8988T (cell line): Measurements from ENCODE around the gene ATMIN.

Experiments used
- DNase-seq: peaks from one replicate; pipeline ENCODE4 v3.0.0; 2011

The ATMIN gene, protein sequence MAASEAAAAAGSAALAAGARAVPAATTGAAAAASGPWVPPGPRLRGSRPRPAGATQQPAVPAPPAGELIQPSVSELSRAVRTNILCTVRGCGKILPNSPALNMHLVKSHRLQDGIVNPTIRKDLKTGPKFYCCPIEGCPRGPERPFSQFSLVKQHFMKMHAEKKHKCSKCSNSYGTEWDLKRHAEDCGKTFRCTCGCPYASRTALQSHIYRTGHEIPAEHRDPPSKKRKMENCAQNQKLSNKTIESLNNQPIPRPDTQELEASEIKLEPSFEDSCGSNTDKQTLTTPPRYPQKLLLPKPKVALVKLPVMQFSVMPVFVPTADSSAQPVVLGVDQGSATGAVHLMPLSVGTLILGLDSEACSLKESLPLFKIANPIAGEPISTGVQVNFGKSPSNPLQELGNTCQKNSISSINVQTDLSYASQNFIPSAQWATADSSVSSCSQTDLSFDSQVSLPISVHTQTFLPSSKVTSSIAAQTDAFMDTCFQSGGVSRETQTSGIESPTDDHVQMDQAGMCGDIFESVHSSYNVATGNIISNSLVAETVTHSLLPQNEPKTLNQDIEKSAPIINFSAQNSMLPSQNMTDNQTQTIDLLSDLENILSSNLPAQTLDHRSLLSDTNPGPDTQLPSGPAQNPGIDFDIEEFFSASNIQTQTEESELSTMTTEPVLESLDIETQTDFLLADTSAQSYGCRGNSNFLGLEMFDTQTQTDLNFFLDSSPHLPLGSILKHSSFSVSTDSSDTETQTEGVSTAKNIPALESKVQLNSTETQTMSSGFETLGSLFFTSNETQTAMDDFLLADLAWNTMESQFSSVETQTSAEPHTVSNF

DNA sequence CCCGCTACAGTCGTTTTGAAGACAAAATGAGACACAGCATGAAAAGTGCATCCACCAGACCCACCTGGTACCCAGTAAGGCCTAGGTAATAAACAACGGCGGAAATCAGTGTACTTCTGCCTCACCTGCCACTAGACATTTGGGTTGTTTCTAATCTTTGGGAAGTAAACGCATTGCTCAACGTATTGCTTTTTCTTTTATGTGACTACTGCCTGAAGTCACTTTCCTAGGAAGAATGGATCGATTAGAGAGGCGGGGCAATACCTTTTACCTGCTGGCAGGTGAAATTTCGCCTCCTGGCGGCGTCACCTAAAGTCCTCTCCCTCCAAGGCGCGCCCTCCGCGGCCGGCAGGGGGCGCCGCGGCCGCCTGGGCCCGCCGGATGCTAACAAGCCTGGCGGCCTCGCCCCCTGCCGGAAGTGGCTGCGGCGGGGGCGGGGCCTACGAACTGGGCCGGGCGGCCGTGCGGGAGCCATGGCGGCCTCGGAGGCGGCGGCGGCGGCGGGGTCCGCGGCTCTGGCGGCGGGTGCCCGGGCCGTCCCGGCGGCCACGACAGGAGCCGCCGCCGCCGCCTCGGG is at the start of gene ATMIN:
Gene ATMIN (plus strand): TSS at position 445 of the 577 bp plus-strand sequence. CDS start 29 bp downstream, at position 474.
- peak; percentile 98 for DNase-seq

DNA sequence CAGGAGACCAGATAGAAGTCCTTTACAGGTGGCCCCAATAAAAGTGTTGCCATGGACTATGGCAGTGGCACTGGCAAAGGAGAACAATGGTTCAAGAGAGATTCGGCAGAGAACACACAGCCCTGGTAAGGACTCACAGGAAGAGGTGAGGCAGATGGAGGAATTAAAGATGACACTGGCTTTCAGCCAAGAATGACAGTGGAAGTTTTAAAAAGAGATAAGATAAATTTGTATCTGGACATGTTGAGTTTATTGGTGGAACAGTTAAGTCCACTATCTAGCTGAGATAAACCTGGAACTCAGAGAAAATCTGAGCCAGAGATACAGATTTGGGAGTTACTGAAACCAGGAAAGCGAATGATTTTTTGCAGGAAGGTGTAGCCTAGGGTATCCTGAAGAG is 49.1 kb upstream of the ATMIN start:
- no peak for DNase-seq

DNA sequence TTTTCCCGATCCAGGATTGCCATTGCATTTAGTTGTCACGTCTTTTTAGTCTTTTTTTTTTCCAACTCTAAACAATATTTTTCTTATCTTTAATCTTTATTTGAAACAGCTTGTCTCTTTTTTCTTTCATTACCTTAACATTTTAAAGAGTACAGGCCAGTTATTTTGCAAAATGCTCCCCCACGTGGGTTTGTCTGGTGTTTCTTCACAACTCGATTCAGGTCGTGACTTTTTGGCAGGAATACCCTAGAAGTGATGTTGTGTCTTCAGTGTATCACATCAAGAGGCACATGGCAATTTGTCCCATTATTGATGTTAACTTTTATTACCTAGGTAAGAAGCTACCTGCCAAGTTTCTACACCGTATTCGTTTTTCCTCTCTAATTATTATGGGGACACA is 46.9 kb upstream of the ATMIN start:
- no peak for DNase-seq

DNA sequence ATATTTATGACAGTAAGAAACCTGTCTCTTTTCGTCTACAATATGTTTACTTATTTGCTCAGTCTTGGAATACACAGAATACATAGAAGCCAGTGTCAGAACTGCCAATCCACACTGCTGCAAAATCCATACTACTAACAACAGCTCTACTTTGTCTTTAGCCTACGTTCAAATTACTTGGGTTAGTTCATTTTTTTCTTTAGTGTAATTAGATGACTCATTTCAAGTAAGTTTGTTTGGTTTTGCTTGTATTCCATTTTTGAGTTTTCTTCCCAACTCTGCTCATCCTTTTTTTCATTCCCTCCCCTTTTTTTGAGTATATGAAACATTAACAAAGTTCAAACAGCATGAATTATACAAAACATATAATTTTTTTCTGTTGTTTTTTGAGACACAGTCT is 45.8 kb upstream of the ATMIN start:
- no peak for DNase-seq

DNA sequence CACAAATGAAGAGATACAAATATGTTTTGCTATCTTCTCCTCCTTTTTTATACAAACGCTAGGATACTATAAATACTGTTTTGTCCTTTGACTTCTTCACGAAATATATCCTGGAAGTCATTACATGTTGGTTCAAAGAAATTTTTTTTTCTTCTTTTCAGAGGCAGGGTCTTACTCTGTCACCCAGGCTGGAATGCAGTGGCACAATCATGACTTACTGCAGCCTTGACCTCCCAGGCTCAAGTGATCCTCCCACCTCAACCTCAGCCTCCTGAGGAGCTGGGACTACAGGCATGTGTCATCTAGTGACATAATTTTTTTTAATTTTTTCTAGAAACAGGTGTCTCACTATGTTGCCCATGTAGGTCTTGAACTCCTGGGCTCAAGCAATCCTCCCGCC is 45.1 kb upstream of the ATMIN start:
- DNase-seq = no peak

DNA sequence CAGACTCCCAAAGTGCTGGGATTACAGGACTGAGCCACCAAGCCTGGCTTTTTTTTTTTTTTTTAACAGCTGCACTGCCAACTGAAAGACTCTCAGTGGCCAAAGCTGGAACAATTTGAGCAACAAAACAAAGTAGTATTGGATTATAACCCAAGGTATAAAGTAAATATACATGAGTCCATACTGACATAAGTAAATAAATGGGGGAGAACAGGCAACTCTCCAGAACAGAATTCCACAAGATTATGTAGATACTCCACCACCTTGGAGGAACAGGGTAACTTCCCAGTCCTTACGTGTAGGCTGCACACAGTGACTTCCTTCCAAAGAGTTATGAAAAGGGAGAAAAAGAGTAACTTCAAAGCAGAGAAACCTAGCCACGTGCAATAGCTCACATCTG is 44.7 kb upstream of the ATMIN start:
- DNase-seq = no peak

DNA sequence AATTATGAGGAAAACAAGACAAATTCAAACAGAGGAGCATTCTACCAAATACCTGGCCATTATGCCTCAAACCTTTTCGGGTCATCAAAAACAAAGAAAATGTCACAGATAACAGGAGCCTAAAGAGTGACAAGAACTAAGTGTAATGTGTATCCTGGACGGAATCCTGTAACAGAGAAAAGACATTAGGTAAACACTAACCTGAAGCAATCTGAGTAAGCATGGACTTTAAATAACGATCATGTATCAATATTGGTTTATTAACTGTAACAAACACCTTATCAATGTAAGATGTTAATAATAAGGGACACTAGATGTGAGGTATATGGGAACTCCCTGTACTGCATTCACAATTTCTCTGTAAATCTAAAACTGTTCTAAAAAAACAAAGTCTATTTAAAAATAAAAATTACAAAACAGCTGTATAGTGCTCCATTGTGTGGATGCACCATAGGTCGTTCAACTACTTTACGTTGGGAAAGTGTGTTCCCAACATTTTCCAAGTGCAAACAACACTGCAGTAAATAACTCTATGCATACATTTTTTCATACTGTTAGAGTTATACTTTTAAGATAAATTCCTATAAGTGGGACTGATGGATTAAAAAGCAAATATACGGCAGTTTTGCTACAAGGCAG is 43.7 kb upstream of the ATMIN start:
- no peak for DNase-seq

DNA sequence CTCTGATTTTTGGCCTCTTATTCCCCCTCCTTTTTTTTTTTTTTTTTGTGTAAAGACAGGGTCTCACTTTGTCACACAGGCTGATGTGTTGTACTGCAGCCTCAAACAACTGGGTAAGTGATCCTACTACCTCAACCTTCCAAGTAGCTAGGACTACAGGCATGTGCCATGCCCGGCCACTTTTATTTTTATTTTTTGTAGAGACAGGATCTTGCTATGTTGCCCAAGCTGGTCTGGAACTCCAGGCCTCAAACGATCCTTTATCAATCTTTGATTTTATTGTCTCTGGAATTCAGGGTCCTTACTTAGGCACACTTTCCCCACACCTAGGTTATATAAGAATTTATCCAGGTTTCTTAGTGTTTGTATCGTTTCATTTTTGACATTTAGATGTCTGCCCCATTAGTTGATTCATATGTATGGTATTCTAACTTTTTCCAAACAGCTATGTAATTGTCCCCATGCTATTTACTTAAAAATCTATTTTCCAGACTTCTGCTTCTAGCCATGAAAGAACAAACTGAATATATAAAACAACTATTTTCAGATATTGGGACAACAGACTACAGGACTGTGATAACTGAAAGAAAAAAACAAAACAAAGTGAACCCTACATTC is 42.9 kb upstream of the ATMIN start:
- no peak for DNase-seq

DNA sequence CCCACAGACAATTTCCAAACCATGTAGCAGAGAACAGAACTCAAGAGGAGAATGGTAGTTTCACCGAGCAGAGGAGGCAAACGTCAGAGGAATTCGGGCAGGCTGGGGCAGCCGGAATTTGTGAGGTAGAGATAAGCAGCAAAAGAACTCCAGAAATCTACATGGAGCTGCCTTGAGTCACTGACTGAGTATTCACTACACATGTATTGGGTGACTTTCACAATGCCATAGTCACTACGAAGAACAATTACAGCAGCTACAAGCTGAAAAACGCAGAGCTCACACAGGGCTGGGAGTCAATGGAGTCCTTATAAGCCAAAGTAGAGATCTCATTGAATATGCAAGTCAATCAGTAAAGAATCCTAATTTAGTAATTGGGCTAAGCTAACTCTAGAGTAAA is 42.3 kb upstream of the ATMIN start:
- DNase-seq = no peak

DNA sequence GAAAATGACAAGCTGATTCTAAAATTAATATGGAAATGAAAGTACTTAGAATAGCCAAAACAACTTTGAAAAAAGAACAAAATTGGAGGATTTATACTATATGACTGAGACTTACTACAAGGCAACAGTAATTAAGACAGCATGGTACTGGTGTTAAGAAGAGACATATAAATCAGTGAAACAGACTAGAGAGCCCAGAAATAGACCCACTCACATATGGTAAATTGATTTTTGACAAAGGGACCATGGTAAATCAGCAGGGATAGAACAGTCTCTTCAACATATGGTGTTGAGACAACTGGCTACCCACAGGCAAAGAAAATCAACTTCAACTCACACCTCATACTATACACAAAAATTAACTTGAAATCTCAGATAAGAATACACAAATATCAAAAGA is 41.8 kb upstream of the ATMIN start:
- no peak for DNase-seq

DNA sequence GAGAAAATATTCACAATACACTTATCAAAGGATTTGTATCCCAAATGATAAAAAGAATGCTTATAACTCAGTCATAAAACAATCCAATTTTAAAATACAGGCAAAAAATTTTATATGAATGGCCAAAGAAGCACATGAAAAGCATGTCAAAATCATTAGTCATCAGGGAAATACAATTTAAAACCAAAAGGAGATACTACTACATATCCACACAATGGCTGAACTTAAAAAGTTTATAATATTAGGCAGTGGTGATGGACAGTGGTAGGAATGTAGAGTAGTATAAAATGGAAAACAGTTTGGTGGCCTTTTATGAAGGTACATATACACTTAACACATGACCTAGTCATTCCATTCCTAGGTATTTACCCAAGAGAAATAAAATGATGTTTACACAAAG is 41.2 kb upstream of the ATMIN start:
- no peak for DNase-seq

DNA sequence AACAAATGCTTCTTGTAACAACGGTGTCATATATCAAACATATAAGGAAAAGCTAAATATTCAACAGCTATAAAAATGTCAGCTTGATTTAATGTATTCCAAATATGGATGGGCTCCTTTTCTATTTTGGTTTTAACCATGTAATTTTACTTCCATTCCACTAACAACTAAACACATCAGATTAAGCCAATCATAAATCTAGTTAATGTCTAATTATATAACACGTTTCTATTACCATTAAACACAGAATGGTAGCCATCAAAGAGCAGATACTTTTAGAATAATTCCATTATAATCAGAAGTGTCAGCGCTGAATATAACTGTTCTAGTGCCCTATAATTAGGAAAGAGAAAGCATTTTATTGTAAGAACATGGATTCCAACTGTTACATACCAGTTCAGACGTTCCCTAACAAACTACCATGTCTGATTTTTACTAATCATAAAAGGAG is 38.9 kb upstream of the ATMIN start:
- DNase-seq = no peak

DNA sequence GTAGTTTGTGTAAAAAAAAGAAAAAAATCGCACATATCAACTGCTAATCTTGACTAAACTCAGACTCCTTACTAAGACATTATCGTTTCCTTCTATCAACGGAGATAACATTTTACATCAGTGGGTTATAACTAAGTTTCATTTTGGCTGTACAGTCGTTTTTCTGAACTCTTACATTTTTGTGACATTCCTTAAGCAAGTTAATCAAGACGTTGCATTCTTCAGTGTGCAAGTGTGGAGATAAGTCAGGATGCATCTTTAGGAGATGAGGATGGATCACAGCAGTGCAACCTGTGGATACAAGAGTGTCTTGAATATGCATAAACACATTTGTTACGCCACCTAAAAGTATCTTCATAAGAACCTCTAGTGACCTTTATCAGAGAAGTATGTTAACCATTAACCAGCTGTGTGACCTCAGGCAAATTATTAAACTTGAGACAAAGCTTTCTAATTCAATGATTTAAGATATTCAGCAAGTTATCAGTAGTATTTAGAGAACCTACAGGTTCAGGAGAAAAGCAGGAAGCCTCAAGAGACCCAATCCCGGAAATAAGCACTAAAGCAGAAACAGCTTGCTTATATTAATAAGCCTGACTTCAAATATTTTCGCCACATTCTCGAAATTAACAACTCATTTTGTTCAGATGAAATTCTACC is 38.4 kb upstream of the ATMIN start:
- DNase-seq = no peak

DNA sequence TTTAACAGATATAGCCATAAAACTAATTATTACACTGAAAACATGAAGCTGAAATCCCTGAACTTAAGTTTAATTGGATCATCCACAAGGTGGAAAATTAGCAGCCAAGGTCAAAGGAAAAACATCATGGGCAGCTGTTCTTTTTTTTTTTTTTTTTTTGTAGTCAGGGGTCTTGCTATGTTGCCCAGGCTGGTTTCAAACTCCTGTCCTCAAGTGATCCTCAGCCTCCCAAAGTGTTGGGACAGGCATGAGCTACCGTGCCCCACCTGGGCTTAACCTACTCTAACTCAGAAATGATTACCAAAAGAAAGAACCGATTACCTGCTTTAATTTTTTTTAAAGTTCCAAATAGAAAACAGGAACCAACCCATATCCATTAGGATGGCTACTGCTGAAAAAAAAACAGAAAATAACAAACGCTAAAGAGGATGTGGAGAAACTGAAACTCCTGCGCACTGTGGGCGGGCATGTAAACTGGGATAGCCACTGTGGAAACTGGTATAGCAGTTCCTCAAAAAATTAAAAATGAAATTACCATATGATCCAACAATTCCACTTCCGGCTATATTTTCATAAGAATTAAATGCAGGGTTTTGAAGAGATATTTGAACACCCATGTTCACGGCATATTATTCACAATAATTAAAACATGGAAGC is 37.5 kb upstream of the ATMIN start:
- DNase-seq = no peak

DNA sequence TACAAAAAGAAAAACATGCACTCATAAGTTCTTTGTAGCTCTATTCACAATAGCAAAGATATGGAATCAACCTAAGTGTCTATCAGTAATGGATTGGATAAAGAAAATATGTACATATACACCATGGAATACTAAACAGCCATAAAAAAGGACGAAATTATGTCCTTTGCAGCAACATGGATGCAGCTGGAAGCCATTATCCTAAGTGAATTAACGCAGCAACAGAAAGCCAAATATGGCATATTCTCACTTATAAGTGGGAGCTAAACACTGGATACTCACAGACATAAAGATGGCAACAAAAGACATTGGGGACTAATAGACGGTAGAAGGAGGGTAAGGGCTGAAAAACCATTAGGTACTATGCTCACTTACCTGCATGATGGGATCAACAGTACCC is 34.8 kb upstream of the ATMIN start:
- DNase-seq = no peak

DNA sequence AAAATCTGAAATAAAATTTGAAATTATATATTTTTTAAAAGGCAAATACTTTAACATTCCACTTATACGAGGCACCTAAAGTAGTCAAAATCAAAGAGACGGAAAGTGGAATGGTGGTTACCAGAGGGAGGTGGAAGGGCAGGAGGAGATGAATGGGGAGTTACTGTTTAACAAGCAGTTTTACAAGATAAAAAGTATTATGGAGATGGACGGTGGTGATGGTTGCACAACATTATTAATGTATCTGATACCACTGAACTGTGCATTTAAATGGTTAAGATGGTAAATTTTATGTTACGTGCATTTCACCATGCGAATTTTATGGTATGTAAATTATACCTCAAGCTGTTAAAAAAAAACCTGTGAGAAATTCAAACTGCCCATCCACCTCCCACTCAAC is 34.3 kb upstream of the ATMIN start:
- DNase-seq = no peak

DNA sequence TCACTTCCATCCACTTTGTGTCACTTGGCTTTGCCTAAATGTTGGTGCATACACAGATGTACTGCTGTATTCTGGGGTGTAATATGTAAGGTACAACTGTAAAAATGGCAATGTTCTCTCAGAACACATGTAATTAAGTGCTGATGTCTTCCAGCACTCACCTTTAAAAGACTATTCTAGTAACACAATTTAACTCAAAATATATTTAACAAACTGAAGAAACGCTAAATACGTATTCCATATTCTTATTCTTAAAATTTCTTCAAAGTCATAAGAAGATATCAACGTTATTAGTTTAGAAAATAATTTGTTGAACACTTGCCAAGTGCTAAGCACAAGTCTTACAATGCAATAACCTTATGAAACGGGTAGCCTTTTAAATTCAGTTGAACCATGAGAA is 32.6 kb upstream of the ATMIN start:
- no peak for DNase-seq

DNA sequence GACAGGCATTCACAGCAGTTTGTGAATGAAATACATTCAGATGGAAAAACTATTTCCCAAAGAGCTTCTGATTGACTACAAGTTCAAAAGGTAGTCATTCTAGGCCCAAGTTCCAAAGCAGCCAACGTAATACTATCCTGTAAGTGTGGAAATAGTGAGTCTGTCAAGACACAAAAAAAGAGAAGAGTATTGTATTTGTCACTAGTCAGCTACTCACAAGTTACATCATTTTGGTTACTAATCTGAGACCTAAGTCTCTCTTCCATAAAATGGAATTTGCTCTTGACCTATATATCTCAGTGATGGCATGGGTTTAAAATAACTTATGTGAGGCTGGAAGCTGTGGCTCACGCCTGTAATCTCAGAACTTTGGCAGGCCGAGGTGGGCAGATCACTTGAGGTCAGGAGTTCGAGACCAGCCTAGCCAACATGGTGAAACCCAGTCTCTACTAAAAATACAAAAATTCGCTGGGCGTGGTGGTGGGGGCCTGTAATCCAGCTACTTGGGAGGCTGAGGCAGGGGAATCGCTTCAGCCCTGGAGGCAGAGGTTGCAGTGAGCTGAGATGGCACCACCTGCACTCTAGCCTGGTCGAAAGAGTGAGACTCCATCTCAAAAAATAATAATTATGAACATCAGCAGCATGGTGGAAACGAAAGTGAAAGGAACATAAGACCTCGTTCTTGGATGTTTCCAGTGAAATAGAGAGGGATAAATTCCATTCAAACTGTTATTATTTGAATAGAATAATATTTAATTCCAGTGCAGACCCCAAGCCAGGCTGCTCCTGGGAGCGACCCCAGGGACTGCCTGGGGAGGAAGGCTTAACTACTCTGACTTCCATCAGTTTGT is 31.8 kb upstream of the ATMIN start:
- no peak for DNase-seq

DNA sequence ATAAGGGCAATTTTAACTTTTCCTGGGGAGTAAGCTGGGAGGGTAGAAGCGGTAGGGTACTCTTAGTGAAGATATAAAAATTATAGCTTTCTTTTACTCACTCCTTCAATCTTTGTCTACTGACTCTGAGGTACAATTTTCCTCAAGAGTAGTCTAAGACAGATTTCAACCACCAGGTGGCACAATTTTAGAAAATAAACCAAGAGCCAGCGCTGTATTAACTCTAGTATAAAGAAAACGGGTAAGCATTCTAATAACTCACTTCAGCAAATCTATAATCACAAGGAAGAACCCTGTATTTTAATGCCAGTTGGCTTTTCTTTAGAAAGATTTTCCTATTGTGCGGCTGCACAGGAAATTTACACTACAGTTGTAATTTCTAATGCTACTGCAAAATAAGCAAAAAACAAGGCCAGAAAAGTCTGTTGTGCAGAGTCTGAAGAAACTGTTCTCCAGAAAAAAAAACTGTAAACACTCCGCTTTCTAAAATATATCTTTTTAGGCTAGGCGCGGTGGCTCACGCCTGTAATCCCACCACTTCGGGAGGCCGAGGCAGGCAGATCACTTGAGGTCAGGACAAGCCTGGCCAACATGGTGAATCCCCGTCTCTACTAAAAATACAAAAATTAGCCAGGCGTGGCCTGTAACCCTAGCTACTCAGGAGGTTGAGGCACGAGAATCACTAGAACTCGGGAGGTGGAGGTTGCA is 30.8 kb upstream of the ATMIN start:
- no peak for DNase-seq

DNA sequence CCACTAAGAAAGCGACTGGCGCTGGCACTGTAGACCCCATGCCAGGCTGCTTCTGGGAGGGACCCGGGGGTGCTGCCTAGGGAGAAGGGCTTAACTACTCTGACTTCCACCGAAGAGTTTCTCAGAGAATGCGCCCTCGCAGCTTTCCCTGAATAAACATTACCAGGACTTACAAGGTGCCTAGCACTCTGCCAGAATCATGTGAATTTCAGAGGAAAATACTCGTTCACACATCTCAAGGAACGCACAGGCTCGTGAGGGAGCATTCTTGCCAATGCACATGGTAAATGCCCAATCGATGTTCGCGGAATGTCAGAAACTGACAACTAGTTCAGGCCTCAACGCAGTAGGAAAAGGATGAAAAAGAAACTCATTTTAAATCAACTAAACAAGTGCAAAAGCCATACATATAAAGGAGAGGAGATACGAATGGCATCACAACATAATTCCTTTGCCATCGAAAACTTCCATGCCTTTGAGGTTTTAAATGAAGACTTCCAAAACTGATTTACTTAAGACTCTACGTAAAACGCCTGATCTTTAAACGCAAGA is 30.0 kb upstream of the ATMIN start:
- DNase-seq = no peak
